Measurements from ENCODE around the gene POFUT1. TPM values are rescaled to one million over a fixed set of nuclear protein-coding genes. Genes with fewer than 3 reads are reported as not detected.

The POFUT1 gene
- total and polyA plus RNA-seq, 2 of the 8 experiments (the other 6 are each of a cell fraction or from before 2014, with no cell fraction given) = 19.4 to 24.4 TPM

- Histone ChIP-seq H4K91ac (replicated peaks; ENCODE audit: insufficient read length, low read length) (no peak overlapping the region), H2AK5ac (ENCODE audit: low read depth, low read length) (no peak overlapping the region), H3K4me1 (replicated peaks in 1 of 4; ENCODE audit: control insufficient read depth in 3 of 4, insufficient read depth in 4 of 4, low read length in 3 of 4) (peaks cover 0 to 14% (median 12%) of the 10 kb centered on the region in 4 experiments; a peak in 5 of 7 replicates), H3K27me3 (replicated peaks in 1 of 4; ENCODE audit: control insufficient read depth in 3 of 4, extremely low read depth in 1 of 4, insufficient read depth in 3 of 4, low read length in 3 of 4) (no peaks in the 10 kb centered on the region; a peak in 2 of 7 replicates), H4K8ac (ENCODE audit: extremely low read depth, insufficient read depth, low read length) (no peak overlapping the region), H3K27ac (ENCODE audit: low read depth, low read length) (no peak overlapping the region), H3K9me3 (ENCODE audit: insufficient read depth in 2 of 2, low read depth in 1 of 2, low read length in 1 of 2) (no peaks in the 10 kb centered on the region), H3K56ac (replicated peaks; ENCODE audit: insufficient read length, low read depth, low read length) (no peak overlapping the region), H2AFZ (ENCODE audit: low read length) (no peak overlapping the region), H4K20me1 (replicated peaks in 1 of 2; ENCODE audit: control insufficient read depth in 1 of 2, insufficient read depth in 2 of 2, low read length in 2 of 2) (peaks cover 0 to 3% of the 10 kb centered on the region in 2 experiments), H3K4me2 (ENCODE audit: insufficient read depth in 1 of 2, low read depth in 2 of 2, low read length in 2 of 2) (no peak overlapping the region), H3K79me1 (ENCODE audit: low read depth, low read length) (peaks cover 10% of the 10 kb centered on the region; the same call in 1 of the 2 replicates), H2BK5ac (ENCODE audit: low read depth, low read length) (no peak overlapping the region), H3K4ac (replicated peaks; ENCODE audit: insufficient read length, low read depth, low read length) (no peak overlapping the region), H2BK15ac (ENCODE audit: low read length) (no peak overlapping the region), H3K23me2 (ENCODE audit: low read depth, low read length) (peaks cover 11% of the 10 kb centered on the region; the same call in 1 of the 2 replicates), H3K36me3 (ENCODE audit: control insufficient read depth in 2 of 4, insufficient read depth in 4 of 4, low read length in 3 of 4) (peaks cover 4 to 20% (median 13%) of the 10 kb centered on the region in 4 experiments; a peak in 5 of 8 replicates), H2BK120ac (replicated peaks; ENCODE audit: low read depth, low read length) (no peak overlapping the region), H3K23ac (ENCODE audit: insufficient read length) (no peak overlapping the region), H3K18ac (ENCODE audit: extremely low read depth, low read length) (no peak overlapping the region), H3K14ac (ENCODE audit: insufficient read length) (no peak overlapping the region), H3K79me2 (ENCODE audit: control insufficient read depth in 1 of 2, insufficient read depth in 2 of 2, low read length in 2 of 2) (peaks cover 9 to 43% of the 10 kb centered on the region in 2 experiments), H3K4me3 (ENCODE audit: extremely low read depth in 1 of 4, insufficient read depth in 2 of 4, low read depth in 3 of 4, low read length in 4 of 4) (no peak overlapping the region), H3K9ac (replicated peaks in 1 of 4; ENCODE audit: extremely low read depth in 1 of 4, low read depth in 3 of 4, low read length in 3 of 4) (no peak overlapping the region), H2BK20ac (ENCODE audit: low read length) (no peak overlapping the region), H4K5ac (ENCODE audit: insufficient read length, low read depth, low read length) (no peak overlapping the region), H2BK12ac (ENCODE audit: low read depth, low read length) (no peak overlapping the region)
- ChIA-PET CTCF (ENCODE audit: partially characterized antibody) (interaction anchor here (1.1 kb wide), 1 partner anchor 9 kb away, joined by 4 read pairs; no protein-coding TSS in a partner anchor), POLR2A (ENCODE audit: partially characterized antibody) (interaction anchor here (0.6 to 1.9 kb wide), 3 partner anchors 13 to 18 kb away, joined by 3 to 6 read pairs (median 3); no protein-coding TSS in a partner anchor)
- WGBS, 2 experiments (ENCODE audit: extremely low coverage in 1 of 2, insufficient coverage in 1 of 2, insufficient read length in 1 of 2, insufficient replicate concordance in 2 of 2, low coverage in 1 of 2, low lambda C conversion rate in 2 of 2, missing lambda C conversion rate in 1 of 2) = 89% methylated on average over 9 of the region's 9 CpGs; no CpG with 5 or more reads in 1 of the 2 experiments
- DNase-seq (ENCODE audit: low read depth in 1 of 2, low spot score in 2 of 2) (no peak), FAIRE-seq (no peak)
- TF ChIP-seq MAFK (IDR thresholded peaks at IDR 0.05; ENCODE audit: low read depth, low read length) (no peak), TEAD4 (IDR thresholded peaks at IDR 0.05; ENCODE audit: low read depth, low read length) (no peak), SIN3A (conservative IDR thresholded peaks at IDR 0.05 in 1 of 2, IDR thresholded peaks at IDR 0.05 in 1 of 2; ENCODE audit: low read depth in 1 of 2, low read length in 2 of 2) (no peak), CHD1 (IDR thresholded peaks at IDR 0.05; ENCODE audit: low read depth, low read length) (no peak), KDM4A (IDR thresholded peaks at IDR 0.05; ENCODE audit: low read depth, low read length, severe bottlenecking) (no peak), CBX5 (IDR thresholded peaks at IDR 0.05; ENCODE audit: low read depth, low read length) (no peak)
- TF ChIP-seq, protein P1, sequence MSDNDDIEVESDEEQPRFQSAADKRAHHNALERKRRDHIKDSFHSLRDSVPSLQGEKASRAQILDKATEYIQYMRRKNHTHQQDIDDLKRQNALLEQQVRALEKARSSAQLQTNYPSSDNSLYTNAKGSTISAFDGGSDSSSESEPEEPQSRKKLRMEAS (IDR thresholded peaks at IDR 0.05) = no peak
- TF ChIP-seq, protein P2, sequence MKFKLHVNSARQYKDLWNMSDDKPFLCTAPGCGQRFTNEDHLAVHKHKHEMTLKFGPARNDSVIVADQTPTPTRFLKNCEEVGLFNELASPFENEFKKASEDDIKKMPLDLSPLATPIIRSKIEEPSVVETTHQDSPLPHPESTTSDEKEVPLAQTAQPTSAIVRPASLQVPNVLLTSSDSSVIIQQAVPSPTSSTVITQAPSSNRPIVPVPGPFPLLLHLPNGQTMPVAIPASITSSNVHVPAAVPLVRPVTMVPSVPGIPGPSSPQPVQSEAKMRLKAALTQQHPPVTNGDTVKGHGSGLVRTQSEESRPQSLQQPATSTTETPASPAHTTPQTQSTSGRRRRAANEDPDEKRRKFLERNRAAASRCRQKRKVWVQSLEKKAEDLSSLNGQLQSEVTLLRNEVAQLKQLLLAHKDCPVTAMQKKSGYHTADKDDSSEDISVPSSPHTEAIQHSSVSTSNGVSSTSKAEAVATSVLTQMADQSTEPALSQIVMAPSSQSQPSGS (IDR thresholded peaks at IDR 0.05; ENCODE audit: low read length) = no peak
These were observed 2.3 kb downstream of the POFUT1 start for GRCh38 chr20:32209850-32210605.
